Measurements from ENCODE around the gene EFCAB11. TPM values are rescaled to one million over a fixed set of nuclear protein-coding genes. Genes with fewer than 3 reads are reported as not detected.

Gene EFCAB11
- total RNA-seq, 4 donors from 2014 or later: 3.2 to 5.1 (median 3.7) TPM

DNA sequence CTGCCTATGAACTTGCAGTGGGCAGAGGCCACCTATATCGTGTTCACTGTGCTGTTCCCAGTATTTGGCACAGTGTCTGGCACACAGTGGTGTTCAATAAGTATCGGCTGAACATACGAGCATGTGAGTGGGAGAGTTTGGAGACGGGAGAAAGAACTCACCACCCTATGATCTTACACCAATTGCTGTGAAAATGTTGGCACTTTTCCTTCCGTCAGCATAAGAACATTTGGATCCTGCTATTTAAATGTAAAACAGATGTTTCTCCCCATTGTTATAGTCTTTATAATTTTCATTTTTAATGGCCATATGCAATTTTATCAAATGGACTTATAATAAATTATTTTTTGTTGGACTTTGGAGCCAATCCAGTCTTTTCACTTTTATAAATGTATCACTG lies 144.4 kb downstream of the EFCAB11 start:
- no peaks in the 10 kb centered on the region for H3K4me1 ChIP-seq
- no peaks in the 10 kb centered on the region for H3K9me3 ChIP-seq
- no peak overlapping the region for H3K27ac ChIP-seq
- DNase-seq (ENCODE audit: low spot score in 2 of 2): no peak
- WGBS: 66% methylated on average over 5 of the region's 5 CpGs
- no peak overlapping the region for H3K4me3 ChIP-seq
- no peak for TF ChIP-seq CTCF (IDR thresholded peaks at IDR 0.05)
- TF ChIP-seq POLR2A (IDR thresholded peaks at IDR 0.05): no peak
- TF ChIP-seq EP300 (IDR thresholded peaks at IDR 0.05): no peak
- TF ChIP-seq POLR2AphosphoS5 (IDR thresholded peaks at IDR 0.05): no peak
- no peaks in the 10 kb centered on the region for H3K27me3 ChIP-seq
- no peaks in the 10 kb centered on the region for H3K36me3 ChIP-seq

DNA sequence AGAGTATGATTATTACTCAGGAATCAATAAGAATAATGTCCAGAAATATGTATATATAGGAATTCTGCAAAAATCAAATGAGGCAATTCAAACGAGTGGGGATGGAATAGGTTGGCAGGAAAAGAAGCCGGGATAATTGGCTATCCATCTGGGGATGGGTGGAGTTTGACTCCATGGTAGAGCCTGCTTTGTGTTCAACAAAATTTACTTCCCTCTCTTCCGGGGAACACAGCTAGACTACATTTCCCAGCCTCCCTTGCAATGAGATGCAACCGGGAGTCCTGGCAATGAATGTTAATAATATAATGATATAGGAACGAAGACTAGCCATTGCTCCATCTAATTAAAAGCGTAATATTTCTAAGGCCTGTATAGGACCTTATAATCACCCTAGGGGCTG lies 146.6 kb downstream of the EFCAB11 start:
- H3K4me1 ChIP-seq: no peaks in the 10 kb centered on the region
- H3K27ac ChIP-seq: no peak overlapping the region
- TF ChIP-seq POLR2A (IDR thresholded peaks at IDR 0.05) (no peak), POLR2AphosphoS5 (IDR thresholded peaks at IDR 0.05) (no peak), CTCF (IDR thresholded peaks at IDR 0.05) (no peak), EP300 (IDR thresholded peaks at IDR 0.05) (no peak)
- WGBS: 89% methylated on average over 6 of the region's 6 CpGs
- DNase-seq (ENCODE audit: low spot score in 2 of 2): no peak
- no peak overlapping the region for H3K4me3 ChIP-seq
- no peaks in the 10 kb centered on the region for H3K36me3 ChIP-seq
- no peaks in the 10 kb centered on the region for H3K27me3 ChIP-seq
- H3K9me3 ChIP-seq: no peaks in the 10 kb centered on the region

GRCh38 chr14:89807151-89807550 lies 147.4 kb downstream of the EFCAB11 start:
- H3K27ac ChIP-seq: no peak overlapping the region
- no peak for DNase-seq (ENCODE audit: low spot score in 2 of 2)
- no peaks in the 10 kb centered on the region for H3K36me3 ChIP-seq
- TF ChIP-seq CTCF (IDR thresholded peaks at IDR 0.05): no peak
- TF ChIP-seq EP300 (IDR thresholded peaks at IDR 0.05): no peak
- no peak for TF ChIP-seq POLR2AphosphoS5 (IDR thresholded peaks at IDR 0.05)
- no peak for TF ChIP-seq POLR2A (IDR thresholded peaks at IDR 0.05)
- no peak overlapping the region for H3K4me3 ChIP-seq
- no peaks in the 10 kb centered on the region for H3K4me1 ChIP-seq
- H3K9me3 ChIP-seq: no peaks in the 10 kb centered on the region
- H3K27me3 ChIP-seq: no peaks in the 10 kb centered on the region

GRCh38 chr14:89806451-89806850 lies 148.1 kb downstream of the EFCAB11 start:
- WGBS: 95% methylated on average over 2 of the region's 2 CpGs
- no peak for TF ChIP-seq POLR2A (IDR thresholded peaks at IDR 0.05)
- TF ChIP-seq CTCF (IDR thresholded peaks at IDR 0.05): no peak
- TF ChIP-seq POLR2AphosphoS5 (IDR thresholded peaks at IDR 0.05): no peak
- TF ChIP-seq EP300 (IDR thresholded peaks at IDR 0.05): no peak
- Histone ChIP-seq H3K27me3 (no peaks in the 10 kb centered on the region), H3K4me1 (no peaks in the 10 kb centered on the region), H3K4me3 (no peak overlapping the region), H3K36me3 (no peaks in the 10 kb centered on the region), H3K27ac (no peak overlapping the region), H3K9me3 (no peaks in the 10 kb centered on the region)
- no peak for DNase-seq (ENCODE audit: low spot score in 2 of 2)

DNA sequence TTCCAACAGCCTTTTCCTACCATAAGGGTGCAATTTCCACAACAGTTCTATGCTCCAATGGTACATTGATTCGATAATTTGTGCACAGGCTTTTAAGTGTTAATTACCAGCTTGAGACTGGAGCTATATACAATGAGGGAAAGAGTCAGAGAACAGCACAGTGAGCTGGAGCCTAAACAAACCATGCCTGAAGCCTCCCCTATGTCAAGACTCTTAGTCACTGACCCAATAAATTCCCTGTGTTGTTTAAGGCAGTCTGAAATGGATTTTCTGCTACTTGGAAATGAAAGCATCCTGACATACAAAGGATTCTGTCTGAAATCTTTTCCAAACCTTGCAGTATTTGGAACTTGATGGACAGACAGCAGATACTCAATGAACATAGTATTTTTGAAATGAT lies 149.0 kb downstream of the EFCAB11 start:
- 94% methylated on average over 1 of the region's 1 CpG for WGBS
- no peaks in the 10 kb centered on the region for H3K4me1 ChIP-seq
- no peak overlapping the region for H3K4me3 ChIP-seq
- no peaks in the 10 kb centered on the region for H3K9me3 ChIP-seq
- no peaks in the 10 kb centered on the region for H3K27me3 ChIP-seq
- TF ChIP-seq POLR2A (IDR thresholded peaks at IDR 0.05) (no peak), CTCF (IDR thresholded peaks at IDR 0.05) (no peak), EP300 (IDR thresholded peaks at IDR 0.05) (no peak)
- H3K27ac ChIP-seq: no peak overlapping the region
- no peaks in the 10 kb centered on the region for H3K36me3 ChIP-seq
- DNase-seq (ENCODE audit: low spot score in 2 of 2): no peak
